ENCODE data around the gene TIMM13.

The TIMM13 gene

DNA sequence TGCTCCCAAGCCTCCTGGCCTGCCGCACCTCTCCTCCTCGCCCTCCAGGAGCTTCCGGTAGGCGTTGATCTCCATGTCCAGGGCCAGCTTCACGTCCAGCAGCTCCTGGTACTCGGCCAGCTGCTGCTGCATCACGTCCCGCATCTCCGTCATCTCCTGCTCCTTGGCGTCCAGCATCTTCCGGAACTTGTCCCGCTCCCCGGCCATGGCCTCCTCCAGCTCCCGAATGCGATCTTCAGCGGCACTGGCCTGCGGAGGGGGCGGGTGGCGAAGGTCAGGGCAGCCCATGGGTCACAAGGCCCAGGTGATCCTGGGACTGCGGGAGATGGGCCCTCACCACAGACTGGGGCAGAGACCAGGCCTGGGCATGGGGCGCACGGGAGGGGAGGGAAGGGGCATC lies 6.9 kb upstream of the TIMM13 start:
- in situ Hi-C loops (cut with HindIII; ENCODE audit: low pct_unique_long_range_greater_than_20kb, low sequenced_read_pairs) = no loop called here
- TF ChIP-seq JUND (IDR thresholded peaks at IDR 0.05; ENCODE audit: low read depth) = no peak
- DNase-seq (ENCODE audit: low read depth in 1 of 2, low spot score in 1 of 2) = no peak

DNA sequence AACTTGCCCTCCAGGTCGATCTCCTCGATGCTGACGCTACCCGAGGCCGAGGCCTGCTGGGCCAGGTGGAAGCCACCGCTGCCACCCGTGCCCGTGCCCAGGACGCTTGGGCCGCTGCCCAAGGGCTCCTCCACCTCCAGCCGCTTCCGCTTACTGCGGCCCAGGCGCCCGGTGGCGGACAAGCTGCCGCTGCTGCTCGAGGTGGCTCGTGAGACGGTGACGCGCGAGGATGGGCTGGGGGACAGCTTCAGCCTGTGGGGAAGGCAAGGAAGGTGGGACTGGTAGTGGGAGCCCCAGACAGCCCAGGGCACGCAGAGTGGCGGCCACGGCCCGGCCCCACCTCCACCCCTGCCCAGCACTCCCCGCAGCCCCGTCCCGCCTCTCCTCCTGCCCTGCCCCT lies 6.5 kb upstream of the TIMM13 start:
- no peak for DNase-seq (ENCODE audit: low read depth in 1 of 2, low spot score in 1 of 2)
- TF ChIP-seq JUND (IDR thresholded peaks at IDR 0.05; ENCODE audit: low read depth) = no peak
- in situ Hi-C loops (cut with HindIII; ENCODE audit: low pct_unique_long_range_greater_than_20kb, low sequenced_read_pairs) = no loop called here

DNA sequence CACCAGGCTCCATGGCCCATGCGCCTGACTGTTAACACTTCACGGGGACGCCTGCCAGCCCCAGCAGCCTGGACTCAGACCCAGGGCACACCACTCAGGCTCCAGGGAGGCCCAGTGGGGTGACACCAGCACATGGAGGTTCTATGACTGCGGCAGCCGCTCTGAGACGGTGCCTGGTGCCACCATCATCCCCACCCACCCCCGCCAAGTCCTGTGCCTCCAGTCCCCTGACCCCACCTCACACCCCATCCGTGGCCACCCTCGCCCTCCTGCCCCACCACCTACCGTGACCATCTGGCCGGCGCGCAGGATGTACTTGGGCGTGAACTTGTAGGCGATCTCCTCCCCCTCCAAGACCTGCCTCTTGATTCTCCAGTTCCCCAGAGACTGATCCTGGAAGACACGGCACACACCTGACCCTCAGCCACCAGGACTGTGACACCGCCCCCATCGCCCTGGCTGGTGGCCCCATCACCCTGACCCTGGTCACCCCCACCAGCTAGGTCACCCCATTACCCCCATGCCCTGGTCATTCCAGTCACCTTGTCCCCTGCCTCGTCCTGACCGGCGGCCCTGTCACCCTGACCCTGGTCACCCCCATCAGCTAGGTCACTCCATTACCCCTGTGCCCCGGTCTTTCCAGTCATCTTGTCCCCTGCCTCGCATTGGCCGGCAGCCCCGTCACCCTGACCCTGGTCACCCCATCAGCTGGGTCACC lies 4.9 kb upstream of the TIMM13 start:
- TF ChIP-seq JUND (IDR thresholded peaks at IDR 0.05; ENCODE audit: low read depth) = no peak
- no peak for DNase-seq (ENCODE audit: low read depth in 1 of 2, low spot score in 1 of 2)
- in situ Hi-C loops (cut with HindIII; ENCODE audit: low pct_unique_long_range_greater_than_20kb, low sequenced_read_pairs) = no loop called here

DNA sequence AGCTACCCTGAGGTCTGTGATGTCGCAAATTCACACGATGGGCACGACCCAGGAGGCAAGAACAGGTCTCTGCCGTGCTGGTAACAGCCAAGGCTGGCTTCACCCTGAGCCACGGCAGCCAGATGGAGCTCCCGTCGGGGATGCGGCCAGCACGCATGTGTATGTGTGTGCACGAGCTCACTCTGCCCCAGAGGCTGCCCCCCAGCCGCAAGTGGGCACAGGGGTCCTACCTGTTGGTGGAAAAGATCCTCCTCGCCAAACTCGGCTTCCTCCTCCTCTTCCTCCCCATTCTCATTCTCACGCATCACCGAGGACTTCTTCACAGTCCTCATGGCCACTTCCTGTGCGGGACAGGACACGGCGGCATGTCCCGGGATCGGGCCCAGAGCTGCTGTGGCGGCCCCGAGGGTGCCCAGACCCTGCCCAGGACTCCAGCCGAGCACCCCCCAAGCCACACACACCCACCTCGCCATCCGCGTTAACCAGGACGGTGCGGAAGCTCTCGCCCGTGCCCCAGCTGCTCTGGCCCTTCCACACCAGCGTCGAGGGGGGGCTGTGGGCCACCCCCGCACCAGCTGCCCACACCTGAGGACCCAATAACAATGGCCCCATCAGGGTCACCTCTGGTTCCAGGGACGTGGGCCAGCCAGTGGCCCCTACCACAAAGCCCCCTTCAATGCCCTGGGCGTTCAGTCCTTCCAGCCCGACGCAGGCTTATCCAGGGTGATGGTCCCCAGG lies 4.1 kb upstream of the TIMM13 start:
- TF ChIP-seq JUND (IDR thresholded peaks at IDR 0.05; ENCODE audit: low read depth) = no peak
- no peak for DNase-seq (ENCODE audit: low read depth in 1 of 2, low spot score in 1 of 2)
- in situ Hi-C loops (cut with HindIII; ENCODE audit: low pct_unique_long_range_greater_than_20kb, low sequenced_read_pairs) = no loop called here

DNA sequence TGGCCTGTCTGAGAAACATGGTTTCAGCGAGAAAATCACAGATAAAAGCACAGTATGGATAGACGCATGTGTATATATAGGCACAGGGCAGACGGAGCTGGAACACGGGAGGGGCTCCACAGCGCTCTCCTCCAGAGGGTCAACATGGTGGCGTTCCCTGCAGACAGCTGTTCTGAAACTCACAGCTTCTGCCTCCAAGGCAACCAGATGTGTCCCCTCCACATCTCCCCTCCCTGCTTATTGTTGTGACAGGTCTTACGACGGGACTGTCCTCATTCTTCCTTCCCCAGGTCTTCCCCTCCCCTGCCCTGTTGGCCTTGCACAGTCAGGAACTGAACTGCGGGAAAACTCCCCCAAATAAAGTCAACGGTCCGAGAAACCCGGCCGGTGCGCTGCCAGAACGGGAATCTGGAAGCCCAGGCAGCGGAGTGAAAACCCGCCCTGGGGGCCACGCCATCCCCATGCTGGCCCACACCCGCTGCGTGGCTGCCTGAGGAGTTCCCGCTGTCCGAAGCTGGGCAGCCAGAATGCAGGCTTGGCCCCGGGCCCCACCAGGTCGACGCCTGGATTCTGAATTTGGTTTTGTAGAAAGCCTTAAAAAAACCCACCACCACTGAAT lies 2.6 kb upstream of the TIMM13 start:
- no peak for TF ChIP-seq JUND (IDR thresholded peaks at IDR 0.05; ENCODE audit: low read depth)
- DNase-seq (ENCODE audit: low read depth in 1 of 2, low spot score in 1 of 2) = no peak
- in situ Hi-C loops (cut with HindIII; ENCODE audit: low pct_unique_long_range_greater_than_20kb, low sequenced_read_pairs) = no loop called here

DNA sequence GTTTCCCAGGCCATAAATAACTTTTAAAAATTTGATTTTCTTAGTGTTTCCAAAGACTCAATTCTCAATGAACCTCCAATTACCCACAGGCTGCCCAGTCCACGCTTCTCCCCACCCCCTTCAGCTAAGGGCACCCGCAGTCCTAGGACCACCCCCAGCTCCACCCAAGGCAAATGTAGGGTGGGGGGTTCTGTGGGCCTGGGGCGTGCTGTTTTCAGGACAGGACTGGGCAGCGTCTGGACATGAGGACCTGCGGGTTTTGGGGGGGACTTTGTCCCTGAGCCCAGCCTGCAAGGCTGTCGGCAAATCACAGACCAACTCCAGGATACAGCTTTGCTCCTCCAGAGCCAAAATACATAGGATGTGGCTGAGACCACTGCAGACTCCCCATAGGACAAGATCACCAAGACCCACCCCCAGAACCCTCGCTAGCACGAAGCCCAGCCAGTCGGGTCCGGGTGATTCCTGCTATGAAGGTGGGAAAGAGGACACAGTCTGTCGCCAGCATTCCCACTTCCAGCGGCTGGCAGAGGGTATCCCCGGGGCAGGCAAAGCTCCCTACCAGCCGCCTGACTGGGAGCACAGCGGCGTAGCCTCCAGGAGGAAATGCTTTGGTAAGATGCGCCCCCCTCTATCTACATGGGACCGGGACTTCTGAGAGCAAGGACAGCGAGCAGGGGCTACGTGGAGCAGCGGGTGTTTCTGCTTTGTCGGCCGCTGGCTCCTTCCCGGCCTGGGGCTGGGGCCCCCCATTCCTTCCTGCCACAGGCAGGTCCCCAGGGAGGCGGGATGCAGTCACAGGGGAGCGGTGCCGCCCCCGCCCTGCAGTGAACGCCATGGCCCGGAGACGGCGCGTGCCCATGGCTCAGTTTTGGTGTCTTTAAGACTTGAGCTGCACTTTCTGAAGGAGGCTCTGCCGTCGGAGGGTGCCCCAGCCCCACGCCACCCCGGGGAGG lies 1.6 kb upstream of the TIMM13 start:
- no peak for TF ChIP-seq JUND (IDR thresholded peaks at IDR 0.05; ENCODE audit: low read depth)
- in situ Hi-C loops (cut with HindIII; ENCODE audit: low pct_unique_long_range_greater_than_20kb, low sequenced_read_pairs) = no loop called here
- DNase-seq (ENCODE audit: low read depth in 1 of 2, low spot score in 1 of 2) = no peak

DNA sequence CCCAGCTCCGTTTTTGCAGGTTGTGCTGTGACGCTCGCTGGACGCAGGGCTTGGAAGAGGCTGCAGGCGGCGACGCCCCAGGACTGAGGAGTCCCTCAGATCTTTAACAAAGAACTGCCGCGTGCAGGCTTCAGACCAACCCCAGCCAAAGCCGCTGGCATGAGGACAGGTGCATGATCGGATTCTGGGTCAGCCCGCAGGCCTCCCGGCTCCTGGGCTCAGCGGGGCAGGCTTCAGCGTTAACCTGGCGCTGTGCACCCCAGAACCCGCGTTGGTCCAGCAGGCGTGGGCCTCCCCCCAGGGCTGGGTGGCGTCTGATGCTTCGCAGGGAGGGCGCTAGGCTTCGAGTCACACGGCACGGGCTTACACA lies 920 bp upstream of the TIMM13 start:
- DNase-seq (ENCODE audit: low read depth in 1 of 2, low spot score in 1 of 2) = no peak
- in situ Hi-C loops (cut with HindIII; ENCODE audit: low pct_unique_long_range_greater_than_20kb, low sequenced_read_pairs) = no loop called here
- no peak for TF ChIP-seq JUND (IDR thresholded peaks at IDR 0.05; ENCODE audit: low read depth)

DNA sequence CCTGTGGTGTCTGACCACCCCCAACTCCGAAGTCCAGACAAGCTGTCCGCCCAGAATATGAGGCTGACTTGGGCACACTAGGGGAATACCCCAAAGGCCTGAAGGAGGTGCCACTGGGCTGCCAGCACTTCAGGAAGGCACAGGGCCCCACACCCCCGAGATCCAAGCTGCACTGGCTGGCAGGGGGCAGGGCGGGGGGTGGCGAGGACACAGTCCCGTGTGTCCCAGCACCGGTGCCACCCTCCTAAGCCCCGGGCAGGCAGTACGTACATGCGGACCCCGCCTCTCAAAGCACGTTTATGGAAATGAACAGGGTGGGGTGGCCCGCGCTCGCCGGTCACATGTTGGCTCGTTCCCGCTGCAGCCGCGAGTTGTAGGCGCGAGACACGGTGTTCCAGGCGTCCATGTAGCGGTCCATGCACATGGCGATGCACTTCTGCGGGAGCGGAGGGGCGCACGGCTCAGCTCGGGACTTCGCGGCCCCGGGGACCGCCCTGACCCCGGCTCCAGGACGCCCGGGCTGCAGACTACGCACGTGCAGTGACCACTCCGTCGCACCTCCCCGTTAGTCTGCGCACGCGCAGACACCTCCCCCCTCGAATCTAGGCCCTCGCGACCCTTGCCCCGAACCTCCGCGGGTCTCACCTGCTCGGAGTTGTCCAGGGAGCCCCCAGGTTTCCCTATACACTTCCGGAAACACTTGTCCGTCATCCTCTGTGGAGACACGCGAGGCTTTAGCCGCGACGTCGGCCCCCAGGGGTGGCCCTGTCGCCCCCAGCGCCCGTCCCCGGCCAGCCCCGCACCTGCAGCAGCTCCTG lies 566 bp downstream of the TIMM13 start:
- in situ Hi-C loops (cut with HindIII; ENCODE audit: low pct_unique_long_range_greater_than_20kb, low sequenced_read_pairs) = no loop called here
- DNase-seq (ENCODE audit: low read depth in 1 of 2, low spot score in 1 of 2) = peak; percentile 37 to 69
- TF ChIP-seq JUND (IDR thresholded peaks at IDR 0.05; ENCODE audit: low read depth) = no peak

DNA sequence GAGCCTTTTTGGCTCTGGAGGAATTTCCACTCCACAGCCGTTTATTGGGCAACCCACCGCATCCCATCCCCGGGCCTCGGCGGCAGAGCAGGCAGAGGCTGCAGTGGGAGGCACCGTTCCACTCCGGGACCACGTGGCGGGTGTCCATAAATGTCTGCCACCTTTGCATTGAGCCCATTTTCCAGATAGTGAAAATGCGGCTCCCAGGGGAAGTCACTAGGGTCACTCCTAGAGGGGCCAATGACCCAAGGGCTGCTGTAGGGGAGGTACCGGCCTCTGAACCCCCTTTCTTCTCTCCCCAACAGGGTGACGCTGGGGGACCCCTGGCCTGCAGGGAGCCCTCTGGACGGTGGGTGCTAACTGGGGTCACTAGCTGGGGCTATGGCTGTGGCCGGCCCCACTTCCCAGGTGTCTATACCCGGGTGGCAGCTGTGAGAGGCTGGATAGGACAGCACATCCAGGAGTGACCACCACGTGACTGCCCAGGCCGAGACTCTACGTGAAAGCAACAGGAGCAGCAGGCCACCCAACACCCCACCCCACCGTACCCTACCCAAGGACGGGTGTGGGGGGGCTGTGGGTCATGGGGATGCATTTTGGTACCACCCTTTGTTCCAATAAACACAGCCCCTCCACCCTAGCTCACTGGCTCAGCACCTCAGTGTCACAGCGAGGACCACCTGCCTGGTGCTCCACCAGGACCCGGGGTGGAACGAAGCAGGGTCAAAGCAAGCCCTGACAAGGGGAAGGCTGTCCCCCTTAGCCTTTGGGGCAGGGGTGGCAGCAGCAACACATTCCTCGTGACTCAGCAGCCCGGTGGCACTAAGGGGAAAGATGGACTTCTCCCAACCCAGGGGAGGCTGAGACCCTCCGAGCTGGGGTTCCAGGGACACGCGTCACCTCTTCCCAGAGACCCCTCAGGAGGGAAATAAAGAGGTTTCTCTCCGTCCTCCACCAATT lies 1.5 kb downstream of the TIMM13 start:
- no peak for DNase-seq (ENCODE audit: low read depth in 1 of 2, low spot score in 1 of 2)
- in situ Hi-C loops (cut with HindIII; ENCODE audit: low pct_unique_long_range_greater_than_20kb, low sequenced_read_pairs) = no loop called here
- no peak for TF ChIP-seq JUND (IDR thresholded peaks at IDR 0.05; ENCODE audit: low read depth)

DNA sequence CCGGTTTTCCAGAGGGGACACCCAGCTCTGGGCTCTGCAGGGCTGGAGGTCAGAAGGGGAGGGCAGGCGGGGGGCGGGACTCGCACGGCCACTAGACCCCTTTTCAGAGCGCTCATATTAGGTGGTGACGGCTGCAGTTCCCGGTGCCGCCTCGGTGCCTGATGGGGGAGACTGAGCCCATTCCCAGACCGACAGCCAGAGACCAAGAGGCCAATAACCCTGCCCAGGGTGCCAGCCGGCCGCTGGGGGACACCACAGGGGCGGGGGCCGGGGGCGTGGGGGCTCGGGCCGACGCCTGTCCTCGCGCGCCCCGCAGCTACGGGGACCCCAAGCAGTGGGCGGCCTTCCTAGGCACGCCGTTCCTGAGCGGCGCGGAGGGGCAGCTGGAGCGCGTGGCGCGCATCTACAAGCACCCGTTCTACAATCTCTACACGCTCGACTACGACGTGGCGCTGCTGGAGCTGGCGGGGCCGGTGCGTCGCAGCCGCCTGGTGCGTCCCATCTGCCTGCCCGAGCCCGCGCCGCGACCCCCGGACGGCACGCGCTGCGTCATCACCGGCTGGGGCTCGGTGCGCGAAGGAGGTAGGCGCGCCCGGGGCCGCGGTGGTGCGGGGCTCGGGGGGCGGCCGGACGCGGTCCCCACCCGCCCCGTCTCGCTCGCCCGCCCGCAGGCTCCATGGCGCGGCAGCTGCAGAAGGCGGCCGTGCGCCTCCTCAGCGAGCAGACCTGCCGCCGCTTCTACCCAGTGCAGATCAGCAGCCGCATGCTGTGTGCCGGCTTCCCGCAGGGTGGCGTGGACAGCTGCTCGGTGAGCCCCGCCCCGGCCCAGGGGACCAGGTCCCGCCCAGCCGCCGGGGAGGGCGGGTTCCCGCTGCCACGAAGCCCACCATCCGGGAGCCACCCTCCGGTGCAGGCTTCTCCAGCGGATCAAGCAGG lies 2.4 kb downstream of the TIMM13 start:
- no peak for TF ChIP-seq JUND (IDR thresholded peaks at IDR 0.05; ENCODE audit: low read depth)
- no peak for DNase-seq (ENCODE audit: low read depth in 1 of 2, low spot score in 1 of 2)
- in situ Hi-C loops (cut with HindIII; ENCODE audit: low pct_unique_long_range_greater_than_20kb, low sequenced_read_pairs) = no loop called here

All from T47D (cell line).